Endodermal cell (in vitro differentiated cells): ENCODE data around the gene CNTFR. TPM values are rescaled to one million over a fixed set of nuclear protein-coding genes. Genes with fewer than 3 reads are reported as not detected.
"Not testable (repeated sequence)": the region's sequence is repeated elsewhere in the genome, so short reads cannot be mapped to it uniquely, and the experiment has no call there.

Experiments
- DNase-seq: peaks from one replicate; pipeline ENCODE4 v3.0.0-alpha.2; 2017
- H3K27ac ChIP-seq: 2 replicates; pipeline ENCODE4 v1.5.1; 2013; ENCODE audit warnings: mild to moderate bottlenecking, low read depth, low read length, moderate library complexity
- H3K27me3 ChIP-seq: 2 replicates; pipeline ENCODE4 v1.6.1; 2013; ENCODE audit warnings: mild to moderate bottlenecking, low read length, moderate library complexity; ENCODE audit not compliant: insufficient read depth, control insufficient read depth, poor library complexity, severe bottlenecking
- H3K36me3 ChIP-seq: 2 replicates; pipeline ENCODE4 v1.7.0; 2013; ENCODE audit warnings: mild to moderate bottlenecking, low read length, moderate library complexity; ENCODE audit not compliant: control insufficient read depth, insufficient read depth
- H3K4me1 ChIP-seq: one replicate; pipeline ENCODE4 v1.7.0; 2013; ENCODE audit warnings: low read length; ENCODE audit not compliant: control insufficient read depth, insufficient read depth
- H3K4me3 ChIP-seq: 2 replicates; pipeline ENCODE4 v1.5.1; 2013; ENCODE audit warnings: mild to moderate bottlenecking, low read length, moderate library complexity
- H3K9ac ChIP-seq: 2 replicates; pipeline ENCODE4 v1.6.1; 2013; ENCODE audit warnings: mild to moderate bottlenecking, low read length, moderate library complexity; ENCODE audit not compliant: poor library complexity, severe bottlenecking; ENCODE audit errors: extremely low read depth
- H3K9me3 ChIP-seq: 2 replicates; pipeline ENCODE4 v1.6.1; 2013; ENCODE audit warnings: mild to moderate bottlenecking, low read length, moderate library complexity; ENCODE audit not compliant: control insufficient read depth
- H3K27ac Mint-ChIP-seq: 2 replicates; pipeline ENCODE4 v1.8.0; 2020; ENCODE audit warnings: mixed read lengths
- H3K27me3 Mint-ChIP-seq: 2 replicates; pipeline ENCODE4 v1.8.0; 2021; ENCODE audit warnings: mild to moderate bottlenecking, mixed read lengths; ENCODE audit not compliant: insufficient read depth
- H3K36me3 Mint-ChIP-seq: 2 replicates; pipeline ENCODE4 v1.8.0; 2020; ENCODE audit warnings: low read depth, mixed read lengths
- H3K4me1 Mint-ChIP-seq: 2 replicates; pipeline ENCODE4 v1.8.0; 2020; ENCODE audit warnings: mixed read lengths
- H3K4me3 Mint-ChIP-seq: 2 replicates; pipeline ENCODE4 v1.8.0; 2020; ENCODE audit warnings: mild to moderate bottlenecking, moderate library complexity, mixed read lengths
- H3K9me3 Mint-ChIP-seq: 2 replicates; pipeline ENCODE4 v1.8.0; 2020; ENCODE audit warnings: mild to moderate bottlenecking, mixed read lengths
- WGBS, 2 experiments: methylation state at CpG; one replicate each; pipeline versions ENCODE4 v1.1.5 to v1.1.7; 2013; ENCODE audit warnings: missing lambda C conversion rate in 2 of 2, mixed read lengths in 1 of 2; ENCODE audit not compliant: insufficient coverage in 1 of 2, insufficient read length in 1 of 2; 5-methylcytosine and 5-hydroxymethylcytosine counted together
- total RNA-seq, 2 donors: library from RNA; stranded (reverse); fragmentation: NEBNext Ultra II Directional in 1 of 2; extraction: Animal tissue kit (Norgen Biotek cat#: 25700) in 1 of 2; gene quantifications; 2 replicates in 1 of 2; 3 replicates in 1 of 2; pipeline ENCODE4 v1.2.1, GENCODE V29; 2021
- TF ChIP-seq, protein P1 (sequence below): fragments of 200-600 bp; sonication (generic); conservative IDR thresholded peaks from 2 replicates; pipeline ENCODE4 v1.5.0; 2021; ENCODE audit warnings: antibody characterized with exemption, mild to moderate bottlenecking

The CNTFR gene
- total RNA-seq, 2 donors from 2014 or later = 0.53 to 1.6 TPM

DNA sequence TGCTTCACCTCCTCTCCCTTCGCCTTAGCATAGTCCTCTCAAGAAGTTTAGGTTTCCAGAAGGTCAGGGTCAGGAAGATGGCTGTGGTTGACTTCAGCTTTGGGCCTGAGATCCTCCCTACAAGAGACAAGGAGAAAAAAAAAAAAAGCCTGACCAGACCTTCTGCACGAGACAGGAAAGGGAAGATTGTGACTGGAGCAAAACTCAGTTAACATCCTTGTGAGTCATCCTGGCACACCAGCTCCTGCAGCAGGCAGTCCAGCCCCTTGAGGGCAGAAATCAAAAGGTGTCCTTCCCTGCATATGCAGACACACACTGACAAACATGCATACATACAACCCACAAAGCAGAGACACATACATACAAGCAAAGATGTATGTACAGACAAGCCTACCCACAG is 48.7 kb downstream of the CNTFR start:
- Histone ChIP-seq H3K9me3 (no peaks in the 10 kb centered on the region), H3K36me3 (no peaks in the 10 kb centered on the region), H3K9ac (no peak overlapping the region), H3K27me3 (peaks cover 9% of the 10 kb centered on the region), H3K4me1 (no peaks in the 10 kb centered on the region), H3K4me3 (no peak overlapping the region), H3K27ac (no peak overlapping the region)
- H3K27me3 Mint-ChIP-seq = peaks cover 11% of the 10 kb centered on the region
- no peak for DNase-seq
- H3K4me1 Mint-ChIP-seq = peaks cover 2% of the 10 kb centered on the region
- H3K9me3 Mint-ChIP-seq = peaks cover 2% of the 10 kb centered on the region
- no peak overlapping the region for H3K27ac Mint-ChIP-seq
- H3K4me3 Mint-ChIP-seq = no peak overlapping the region
- WGBS, 2 experiments = 50 to 79% methylated on average over 1 to 2 of the region's 2 CpGs
- TF ChIP-seq, protein P1, sequence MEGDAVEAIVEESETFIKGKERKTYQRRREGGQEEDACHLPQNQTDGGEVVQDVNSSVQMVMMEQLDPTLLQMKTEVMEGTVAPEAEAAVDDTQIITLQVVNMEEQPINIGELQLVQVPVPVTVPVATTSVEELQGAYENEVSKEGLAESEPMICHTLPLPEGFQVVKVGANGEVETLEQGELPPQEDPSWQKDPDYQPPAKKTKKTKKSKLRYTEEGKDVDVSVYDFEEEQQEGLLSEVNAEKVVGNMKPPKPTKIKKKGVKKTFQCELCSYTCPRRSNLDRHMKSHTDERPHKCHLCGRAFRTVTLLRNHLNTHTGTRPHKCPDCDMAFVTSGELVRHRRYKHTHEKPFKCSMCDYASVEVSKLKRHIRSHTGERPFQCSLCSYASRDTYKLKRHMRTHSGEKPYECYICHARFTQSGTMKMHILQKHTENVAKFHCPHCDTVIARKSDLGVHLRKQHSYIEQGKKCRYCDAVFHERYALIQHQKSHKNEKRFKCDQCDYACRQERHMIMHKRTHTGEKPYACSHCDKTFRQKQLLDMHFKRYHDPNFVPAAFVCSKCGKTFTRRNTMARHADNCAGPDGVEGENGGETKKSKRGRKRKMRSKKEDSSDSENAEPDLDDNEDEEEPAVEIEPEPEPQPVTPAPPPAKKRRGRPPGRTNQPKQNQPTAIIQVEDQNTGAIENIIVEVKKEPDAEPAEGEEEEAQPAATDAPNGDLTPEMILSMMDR = no peak
- no peaks in the 10 kb centered on the region for H3K36me3 Mint-ChIP-seq

DNA sequence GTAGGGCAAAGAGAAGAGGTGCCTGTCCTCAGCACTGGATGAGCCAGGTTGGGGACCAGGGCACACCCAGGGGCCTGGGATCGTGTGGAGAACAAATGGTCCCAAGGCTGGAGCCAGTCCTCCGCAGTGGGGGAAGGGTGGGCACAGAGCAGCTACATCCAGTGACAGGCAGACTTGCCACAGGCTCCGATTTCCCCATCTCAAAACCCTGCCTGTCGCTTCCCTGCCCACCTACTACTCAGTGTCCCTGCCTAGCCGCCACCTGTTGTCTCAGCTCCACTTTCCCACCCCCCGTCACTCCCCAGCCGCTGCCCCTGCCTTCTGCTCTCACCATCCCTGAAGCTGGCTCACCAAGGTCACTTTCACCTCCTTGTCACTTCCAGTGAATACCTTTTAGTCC is 52.8 kb downstream of the CNTFR start:
- H3K4me3 ChIP-seq = no peak overlapping the region
- H3K27ac Mint-ChIP-seq = no peak overlapping the region
- H3K27me3 Mint-ChIP-seq = peaks cover 26% of the 10 kb centered on the region
- H3K4me3 Mint-ChIP-seq = no peak overlapping the region
- 67 to 74% methylated on average over 5 to 7 of the region's 7 CpGs for WGBS, 2 experiments
- H3K4me1 Mint-ChIP-seq = peaks cover 2% of the 10 kb centered on the region
- no peak overlapping the region for H3K27ac ChIP-seq
- peaks cover 21% of the 10 kb centered on the region for H3K9me3 Mint-ChIP-seq
- peak; percentile 36 for DNase-seq
- peaks cover 5% of the 10 kb centered on the region for H3K27me3 ChIP-seq
- no peaks in the 10 kb centered on the region for H3K4me1 ChIP-seq
- H3K36me3 ChIP-seq = no peaks in the 10 kb centered on the region
- TF ChIP-seq, protein P1 = no peak
- no peak overlapping the region for H3K9ac ChIP-seq
- peaks cover 4% of the 10 kb centered on the region for H3K9me3 ChIP-seq
- no peaks in the 10 kb centered on the region for H3K36me3 Mint-ChIP-seq

DNA sequence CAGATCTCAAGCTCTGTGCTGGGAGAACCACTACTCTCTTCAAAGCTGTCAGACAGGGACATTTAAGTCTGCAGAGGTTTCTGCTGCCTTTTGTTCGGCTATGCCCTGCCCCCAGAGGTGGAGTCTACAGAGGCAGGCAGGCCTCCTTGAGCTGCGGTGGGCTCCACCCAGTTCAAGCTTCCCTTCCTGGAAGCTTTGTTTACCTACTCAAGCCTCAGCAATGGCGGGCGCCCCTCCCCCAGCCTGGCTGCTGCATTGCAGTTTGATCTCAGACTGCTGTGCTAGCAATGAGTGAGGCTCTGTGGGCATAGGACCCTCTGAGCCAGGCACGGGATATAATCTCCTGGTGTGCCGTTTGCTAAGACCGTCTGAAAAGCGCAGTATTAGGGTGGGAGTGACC is 57.5 kb downstream of the CNTFR start:
- not testable (repeated sequence) for DNase-seq, H3K27me3 ChIP-seq, H3K4me1 Mint-ChIP-seq, H3K36me3 Mint-ChIP-seq, H3K27ac Mint-ChIP-seq, H3K4me3 Mint-ChIP-seq, H3K36me3 ChIP-seq, H3K4me3 ChIP-seq, H3K27ac ChIP-seq, H3K9ac ChIP-seq, H3K9me3 ChIP-seq, H3K4me1 ChIP-seq
- Mint-ChIP-seq H3K9me3 (peaks cover 28% of the 10 kb centered on the region), H3K27me3 (peaks cover 56% of the 10 kb centered on the region)
- WGBS, 2 experiments = 84 to 96% methylated on average over 3 to 8 of the region's 8 CpGs

DNA sequence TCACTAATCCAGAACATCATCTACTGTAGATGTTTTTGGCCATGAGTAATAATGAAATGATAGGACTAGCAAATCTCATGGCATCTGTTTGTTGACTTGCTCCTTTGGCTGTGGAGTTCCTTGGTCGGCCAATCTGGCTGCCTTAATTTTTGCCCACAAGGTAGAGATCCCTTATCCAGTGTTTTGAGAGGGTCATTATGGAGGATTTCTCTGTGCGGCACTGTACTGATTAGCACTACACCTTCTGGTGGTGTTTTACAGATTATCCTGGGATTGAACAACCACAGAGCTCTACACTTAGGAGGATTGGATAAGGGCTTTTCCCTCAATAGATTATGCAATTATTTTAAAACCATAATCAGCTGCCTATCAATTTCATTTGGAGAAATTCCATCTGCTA is 63.5 kb downstream of the CNTFR start:
- Histone ChIP-seq H3K27ac (no peak overlapping the region), H3K27me3 (peaks cover 44% of the 10 kb centered on the region), H3K9ac (no peak overlapping the region), H3K9me3 (no peaks in the 10 kb centered on the region), H3K4me1 (no peaks in the 10 kb centered on the region), H3K36me3 (no peaks in the 10 kb centered on the region), H3K4me3 (no peak overlapping the region)
- no peak for DNase-seq
- Mint-ChIP-seq H3K27ac (no peak overlapping the region), H3K4me1 (peaks cover 6% of the 10 kb centered on the region), H3K27me3 (peaks cover 61% of the 10 kb centered on the region), H3K4me3 (no peak overlapping the region), H3K9me3 (peaks cover 2% of the 10 kb centered on the region), H3K36me3 (no peaks in the 10 kb centered on the region)
- TF ChIP-seq, protein P1 = no peak
- WGBS, 2 experiments = 75 to 85% methylated on average over 1 to 2 of the region's 2 CpGs
